Tibial artery (tissue), 4 donors: ENCODE data around the gene INPP4A.

Source experiments
- DNase-seq, 2 donors: peaks; one replicate each; pipeline ENCODE4 v3.0.0-alpha.2; 2019
- H3K27ac ChIP-seq, 2 donors: fragments of 200-600 bp; sonication (generic) in 1 of 2; 1 replicate in 1 of 2; 2 replicates in 1 of 2; pipeline ENCODE4 v1.5.1; 2018 to 2019; ENCODE audit warnings: mild to moderate bottlenecking in 1 of 2
- H3K27me3 ChIP-seq, 2 donors: fragments of 200-600 bp; sonication (generic) in 1 of 2; one replicate each; pipeline versions ENCODE4 v1.5.1 to v1.6.0; 2016 to 2019
- H3K36me3 ChIP-seq, 3 donors: fragments of 200-600 bp; sonication (generic) in 2 of 3; one replicate each; pipeline ENCODE4 v1.5.1; 2016 to 2019; ENCODE audit warnings: mild to moderate bottlenecking in 2 of 3
- H3K4me1 ChIP-seq, 4 donors: fragments of 200-600 bp; sonication (generic) in 2 of 4; 1 replicate in 3 of 4; 2 replicates in 1 of 4; pipeline ENCODE4 v1.5.1; 2016 to 2019
- H3K4me3 ChIP-seq, 2 donors: fragments of 200-600 bp; sonication (generic) in 1 of 2; 1 replicate in 1 of 2; 2 replicates in 1 of 2; pipeline ENCODE4 v1.5.1; 2018 to 2019; ENCODE audit warnings: mild to moderate bottlenecking in 2 of 2
- H3K9me3 ChIP-seq, 3 donors: fragments of 200-600 bp; sonication (generic) in 1 of 3; one replicate each; pipeline ENCODE4 v1.5.1; 2016 to 2019
- intact Hi-C: fragments of 100-400 bp; cut with DNase I; formaldehyde crosslinking; loops from one replicate; pipeline ENCODE4 v1.15.0; 2023; ENCODE audit warnings: low total_unique reads
- TF ChIP-seq, protein P1 (sequence below), 2 experiments: fragments of 200-600 bp in 1 of 2; fragments of 450-650 bp in 1 of 2; IDR thresholded peaks; one replicate each; pipeline ENCODE4 v1.5.1; 2017 to 2019; ENCODE audit warnings: antibody characterized with exemption in 2 of 2, mild to moderate bottlenecking in 1 of 2, moderate library complexity in 1 of 2

INPP4A gene

DNA sequence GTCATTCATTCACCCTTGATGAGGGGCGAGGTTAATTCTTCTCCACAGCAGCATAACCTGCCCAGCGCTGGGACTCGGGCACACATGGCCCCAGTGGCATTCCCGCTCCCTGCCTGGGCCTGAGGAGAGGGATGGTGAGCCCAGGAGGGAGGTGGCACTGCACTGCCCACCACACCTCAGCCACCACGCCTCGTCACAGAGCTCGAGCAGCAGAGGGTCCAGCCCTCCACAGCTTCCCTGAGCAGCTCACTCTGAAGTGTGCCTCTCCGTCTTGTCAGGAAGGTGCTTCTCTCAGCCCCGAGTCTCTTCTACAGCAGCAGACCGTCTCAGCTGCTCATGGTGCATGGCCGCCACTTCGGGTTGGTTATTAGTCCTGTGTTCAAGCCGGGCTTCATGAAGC is 128.8 kb downstream of the INPP4A start:
- intact Hi-C loops: no loop called here
- no peak for DNase-seq
- H3K27ac ChIP-seq: no peak overlapping the region
- H3K27me3 ChIP-seq: no peaks in the 10 kb centered on the region
- H3K36me3 ChIP-seq: peaks cover 24 to 100% (median 77%) of the 10 kb centered on the region in 3 donors
- H3K4me1 ChIP-seq: no peaks in the 10 kb centered on the region
- TF ChIP-seq, protein P1, sequence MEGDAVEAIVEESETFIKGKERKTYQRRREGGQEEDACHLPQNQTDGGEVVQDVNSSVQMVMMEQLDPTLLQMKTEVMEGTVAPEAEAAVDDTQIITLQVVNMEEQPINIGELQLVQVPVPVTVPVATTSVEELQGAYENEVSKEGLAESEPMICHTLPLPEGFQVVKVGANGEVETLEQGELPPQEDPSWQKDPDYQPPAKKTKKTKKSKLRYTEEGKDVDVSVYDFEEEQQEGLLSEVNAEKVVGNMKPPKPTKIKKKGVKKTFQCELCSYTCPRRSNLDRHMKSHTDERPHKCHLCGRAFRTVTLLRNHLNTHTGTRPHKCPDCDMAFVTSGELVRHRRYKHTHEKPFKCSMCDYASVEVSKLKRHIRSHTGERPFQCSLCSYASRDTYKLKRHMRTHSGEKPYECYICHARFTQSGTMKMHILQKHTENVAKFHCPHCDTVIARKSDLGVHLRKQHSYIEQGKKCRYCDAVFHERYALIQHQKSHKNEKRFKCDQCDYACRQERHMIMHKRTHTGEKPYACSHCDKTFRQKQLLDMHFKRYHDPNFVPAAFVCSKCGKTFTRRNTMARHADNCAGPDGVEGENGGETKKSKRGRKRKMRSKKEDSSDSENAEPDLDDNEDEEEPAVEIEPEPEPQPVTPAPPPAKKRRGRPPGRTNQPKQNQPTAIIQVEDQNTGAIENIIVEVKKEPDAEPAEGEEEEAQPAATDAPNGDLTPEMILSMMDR (IDR thresholded peaks at IDR 0.05): no peak
- H3K4me3 ChIP-seq: no peak overlapping the region
- H3K9me3 ChIP-seq: no peaks in the 10 kb centered on the region

DNA sequence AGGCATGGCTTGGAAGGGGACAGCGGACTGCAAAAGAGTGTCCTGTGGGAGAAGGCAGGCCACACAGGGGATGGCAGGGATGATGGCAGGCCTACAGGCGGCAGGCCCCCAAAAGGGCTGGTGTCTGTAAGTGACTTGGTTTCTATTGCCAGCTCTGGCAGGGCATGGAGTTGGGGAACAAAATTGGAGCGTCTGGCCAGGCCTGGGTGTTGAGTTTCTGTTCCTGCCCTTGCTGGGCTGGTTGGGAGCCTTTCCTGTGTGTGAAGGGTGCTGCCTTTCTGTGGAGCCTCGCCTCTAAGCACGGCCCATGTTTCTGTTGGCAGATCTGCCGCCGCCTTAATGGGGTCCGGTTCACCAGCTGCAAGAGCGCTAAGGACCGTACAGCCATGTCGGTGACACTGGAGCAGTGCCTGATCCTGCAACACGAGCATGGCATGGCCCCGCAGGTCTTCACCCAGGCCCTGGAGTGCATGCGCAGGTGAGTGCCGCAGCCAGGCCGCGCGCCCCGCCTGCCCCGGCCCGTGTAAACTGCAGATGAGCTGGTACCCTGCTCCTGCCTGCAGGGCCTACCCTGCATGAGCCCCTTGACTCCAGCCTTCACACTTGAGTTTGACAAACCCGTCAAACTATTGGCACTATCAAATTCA is 132.1 kb downstream of the INPP4A start:
- intact Hi-C loops: no loop called here
- peaks cover 27 to 93% (median 60%) of the 10 kb centered on the region in 3 donors for H3K36me3 ChIP-seq

DNA sequence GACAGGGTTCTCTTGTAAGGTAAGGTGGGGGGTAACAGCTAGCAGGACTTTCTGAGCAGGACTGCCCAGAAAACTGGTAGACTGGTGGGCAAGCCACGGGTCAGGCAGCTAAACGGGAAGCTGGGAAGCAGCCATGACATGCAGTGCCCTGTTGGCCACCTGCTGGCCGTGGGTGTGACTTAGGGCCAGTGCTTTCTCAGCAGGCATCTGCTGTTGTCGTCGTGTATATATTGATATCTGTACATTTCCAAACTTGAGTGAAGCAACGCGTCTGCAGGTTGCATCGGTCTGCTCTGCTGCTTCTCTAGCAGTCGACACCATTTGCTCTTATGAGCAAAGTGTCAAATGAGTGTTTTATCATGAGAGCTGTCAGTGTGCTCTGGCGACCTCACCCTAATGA is 132.7 kb downstream of the INPP4A start:
- Histone ChIP-seq H3K4me3 (no peak overlapping the region), H3K9me3 (no peaks in the 10 kb centered on the region), H3K36me3 (peaks cover 31 to 93% (median 60%) of the 10 kb centered on the region in 3 donors), H3K4me1 (no peaks in the 10 kb centered on the region), H3K27me3 (no peaks in the 10 kb centered on the region), H3K27ac (no peak overlapping the region)
- intact Hi-C loops: no loop called here
- DNase-seq: no peak
- TF ChIP-seq, protein P1 (IDR thresholded peaks at IDR 0.05): no peak

More for the DNA sequence above, 132.1 kb downstream of the INPP4A start:
- H3K27me3 ChIP-seq: no peaks in the 10 kb centered on the region
- TF ChIP-seq, protein P1 (IDR thresholded peaks at IDR 0.05): no peak
- no peaks in the 10 kb centered on the region for H3K4me1 ChIP-seq
- no peak for DNase-seq
- no peaks in the 10 kb centered on the region for H3K9me3 ChIP-seq
- no peak overlapping the region for H3K4me3 ChIP-seq
- H3K27ac ChIP-seq: no peak overlapping the region

DNA sequence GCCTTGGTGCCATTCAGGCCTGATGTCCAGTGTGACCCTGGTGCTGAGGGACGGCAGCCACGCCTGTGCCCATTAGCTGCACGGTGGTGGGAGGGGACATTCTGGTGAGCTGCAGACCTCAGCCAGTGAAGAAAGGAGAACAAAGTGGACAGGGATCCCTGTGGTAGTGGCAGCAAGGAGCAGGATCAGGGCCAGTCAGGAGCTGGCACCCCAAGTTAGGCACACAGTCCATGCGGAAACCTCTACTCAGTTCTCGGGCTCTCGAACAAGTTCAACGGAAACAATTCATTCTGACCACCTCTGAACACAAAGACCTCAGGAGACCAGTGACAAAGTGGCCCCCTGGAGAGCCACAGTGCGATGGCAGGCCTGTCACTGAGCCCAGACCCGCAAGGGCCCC is 133.6 kb downstream of the INPP4A start:
- H3K4me3 ChIP-seq: no peak overlapping the region
- DNase-seq: no peak
- no peaks in the 10 kb centered on the region for H3K9me3 ChIP-seq
- H3K36me3 ChIP-seq: peaks cover 35 to 93% (median 59%) of the 10 kb centered on the region in 3 donors
- H3K27me3 ChIP-seq: no peaks in the 10 kb centered on the region
- H3K27ac ChIP-seq: no peak overlapping the region
- TF ChIP-seq, protein P1 (IDR thresholded peaks at IDR 0.05): no peak
- intact Hi-C loops: no loop called here
- no peaks in the 10 kb centered on the region for H3K4me1 ChIP-seq

DNA sequence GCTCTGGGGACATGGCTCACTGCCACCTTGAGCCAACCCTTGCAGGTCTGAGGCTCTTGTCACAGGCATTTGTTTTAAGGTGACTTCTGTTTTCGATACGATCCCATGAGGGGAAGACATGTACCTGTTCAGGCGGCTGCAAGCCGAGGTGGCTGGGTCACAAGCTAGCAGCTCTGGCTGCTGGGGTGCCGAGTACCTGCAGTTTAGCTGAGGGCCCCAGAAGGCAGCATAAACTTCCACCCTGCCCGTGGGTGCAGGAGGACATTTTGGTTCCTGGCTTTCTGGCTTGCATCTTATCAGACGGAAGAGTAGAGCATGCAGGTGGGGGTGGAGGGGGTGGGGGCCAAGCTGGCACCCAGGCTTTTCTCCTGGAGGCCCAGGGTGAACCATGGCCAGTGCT is 135.3 kb downstream of the INPP4A start:
- Histone ChIP-seq H3K4me3 (no peak overlapping the region), H3K4me1 (no peaks in the 10 kb centered on the region), H3K27me3 (no peaks in the 10 kb centered on the region), H3K36me3 (peaks cover 25 to 93% (median 56%) of the 10 kb centered on the region in 3 donors), H3K27ac (no peak overlapping the region), H3K9me3 (no peaks in the 10 kb centered on the region)
- no peak for DNase-seq
- intact Hi-C loops: no loop called here
- TF ChIP-seq, protein P1 (IDR thresholded peaks at IDR 0.05): no peak
